Breast epithelium (tissue), 4 donors: ENCODE measurements around the gene BACH2. TPM values are rescaled to one million over a fixed set of nuclear protein-coding genes. Genes with fewer than 3 reads are reported as not detected.

Experiments
- DNase-seq, 2 donors: peaks; one replicate each; pipeline ENCODE4 v3.0.0-alpha.2; 2019; ENCODE audit warnings: low spot score in 2 of 2
- H3K27ac ChIP-seq, 2 donors: fragments of 200-600 bp; sonication (generic) in 1 of 2; one replicate each; pipeline ENCODE4 v1.5.1; 2016 to 2019; ENCODE audit warnings: mild to moderate bottlenecking in 1 of 2
- H3K27me3 ChIP-seq, 2 donors: fragments of 200-600 bp; sonication (generic) in 1 of 2; one replicate each; pipeline versions ENCODE4 v1.5.1 to v1.6.0; 2017 to 2019; ENCODE audit warnings: control low read depth in 1 of 2, mild to moderate bottlenecking in 1 of 2
- H3K36me3 ChIP-seq: fragments of 200-600 bp; one replicate; pipeline ENCODE4 v1.5.1; 2019
- H3K4me1 ChIP-seq, 2 donors: fragments of 200-600 bp; sonication (generic); one replicate each; pipeline ENCODE4 v1.5.1; 2016 to 2019; ENCODE audit warnings: control low read depth in 1 of 2
- H3K4me3 ChIP-seq, 3 donors: fragments of 200-600 bp; sonication (generic); 1 replicate in 2 of 3; 2 replicates in 1 of 3; pipeline ENCODE4 v1.5.1; 2016 to 2019; ENCODE audit warnings: mild to moderate bottlenecking in 3 of 3, moderate library complexity in 2 of 3
- H3K9me3 ChIP-seq, 2 donors: fragments of 200-600 bp; sonication (generic) in 1 of 2; one replicate each; pipeline ENCODE4 v1.5.1; 2016 to 2019; ENCODE audit warnings: control low read depth in 1 of 2
- POLR2A ChIP-seq: fragments of 450-650 bp; IDR thresholded peaks from one replicate; pipeline ENCODE4 v1.6.1; 2016; ENCODE audit warnings: antibody characterized with exemption, mild to moderate bottlenecking, moderate library complexity
- POLR2AphosphoS5 ChIP-seq, 3 donors: sonication (generic); formaldehyde crosslinking; IDR thresholded peaks; one replicate each; pipeline ENCODE4 v1.6.1; 2017; ENCODE audit warnings: antibody characterized with exemption in 3 of 3
- intact Hi-C: fragments of 100-400 bp; cut with DNase I; formaldehyde crosslinking; loops from one replicate; pipeline ENCODE4 v1.15.1; 2023; ENCODE audit warnings: low total_unique reads
- total RNA-seq, 3 donors: library from RNA; depleted of rRNA; stranded (reverse); fragments of >200 nt; gene quantifications; one replicate each; pipeline ENCODE4 v1.1.0, GENCODE V29; 2016
- TF ChIP-seq, protein P1 (sequence below), 3 donors: fragments of 450-650 bp; IDR thresholded peaks; one replicate each; pipeline ENCODE4 v1.5.1; 2016 to 2017; ENCODE audit warnings: antibody characterized with exemption in 3 of 3, mild to moderate bottlenecking in 3 of 3, moderate library complexity in 3 of 3

The BACH2 gene
- total RNA-seq, 3 donors from 2014 or later, result 6.2 to 13.8 (median 7.0) TPM

- no peaks in the 10 kb centered on the region for H3K36me3 ChIP-seq
- H3K27ac ChIP-seq, result no peak overlapping the region
- TF ChIP-seq, protein P1, sequence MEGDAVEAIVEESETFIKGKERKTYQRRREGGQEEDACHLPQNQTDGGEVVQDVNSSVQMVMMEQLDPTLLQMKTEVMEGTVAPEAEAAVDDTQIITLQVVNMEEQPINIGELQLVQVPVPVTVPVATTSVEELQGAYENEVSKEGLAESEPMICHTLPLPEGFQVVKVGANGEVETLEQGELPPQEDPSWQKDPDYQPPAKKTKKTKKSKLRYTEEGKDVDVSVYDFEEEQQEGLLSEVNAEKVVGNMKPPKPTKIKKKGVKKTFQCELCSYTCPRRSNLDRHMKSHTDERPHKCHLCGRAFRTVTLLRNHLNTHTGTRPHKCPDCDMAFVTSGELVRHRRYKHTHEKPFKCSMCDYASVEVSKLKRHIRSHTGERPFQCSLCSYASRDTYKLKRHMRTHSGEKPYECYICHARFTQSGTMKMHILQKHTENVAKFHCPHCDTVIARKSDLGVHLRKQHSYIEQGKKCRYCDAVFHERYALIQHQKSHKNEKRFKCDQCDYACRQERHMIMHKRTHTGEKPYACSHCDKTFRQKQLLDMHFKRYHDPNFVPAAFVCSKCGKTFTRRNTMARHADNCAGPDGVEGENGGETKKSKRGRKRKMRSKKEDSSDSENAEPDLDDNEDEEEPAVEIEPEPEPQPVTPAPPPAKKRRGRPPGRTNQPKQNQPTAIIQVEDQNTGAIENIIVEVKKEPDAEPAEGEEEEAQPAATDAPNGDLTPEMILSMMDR (IDR thresholded peaks at IDR 0.05), result no peak
- TF ChIP-seq POLR2A, result no peak
- no peak for TF ChIP-seq POLR2AphosphoS5 (IDR thresholded peaks at IDR 0.05)
- H3K4me3 ChIP-seq, result no peak overlapping the region
- no peaks in the 10 kb centered on the region for H3K9me3 ChIP-seq
- intact Hi-C loops, result no loop called here
- DNase-seq, result no peak
- no peaks in the 10 kb centered on the region for H3K4me1 ChIP-seq
- no peaks in the 10 kb centered on the region for H3K27me3 ChIP-seq
These were observed 112.0 kb downstream of the BACH2 start for GRCh38 chr6:90184334-90185298.

DNA sequence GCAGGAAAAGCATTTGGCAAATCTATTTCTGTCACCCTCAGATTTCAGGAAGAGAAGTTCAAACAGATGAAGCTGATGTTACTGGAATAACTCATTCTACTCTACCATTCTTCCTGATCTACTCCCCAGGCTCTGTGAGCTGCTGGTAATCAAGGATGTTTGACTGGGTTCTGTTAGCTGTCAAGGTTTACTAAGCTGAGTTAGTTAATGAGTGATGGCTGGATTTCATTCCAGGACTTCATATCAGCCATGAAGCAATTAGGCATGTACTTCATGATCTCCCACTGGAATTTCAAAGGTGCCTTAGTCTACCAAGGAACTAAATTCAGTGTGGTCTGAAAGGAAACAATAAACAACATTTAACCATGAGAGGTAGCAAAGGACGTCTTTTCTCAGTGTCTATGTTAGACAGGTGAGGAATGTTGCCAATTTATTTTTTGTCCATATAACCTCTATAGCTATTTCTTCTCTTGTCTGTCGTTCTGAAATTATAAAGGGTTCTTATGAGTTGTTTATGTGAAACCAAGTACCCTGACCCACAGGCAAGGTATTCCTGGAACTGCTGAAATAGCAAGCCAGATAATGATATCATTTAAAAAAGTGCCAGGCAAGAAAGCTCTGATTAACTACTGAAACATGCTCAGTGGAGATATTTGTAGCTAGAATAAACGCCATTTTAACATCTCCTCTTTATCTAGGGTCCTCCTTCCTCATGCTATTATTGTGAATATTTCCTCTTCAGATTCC is 112.9 kb downstream of the BACH2 start:
- H3K27ac ChIP-seq, result no peak overlapping the region

GRCh38 chr6:90180526-90180925 is 116.1 kb downstream of the BACH2 start:
- no peak overlapping the region for H3K27ac ChIP-seq
- intact Hi-C loops, result no loop called here
- no peak for DNase-seq
- H3K27me3 ChIP-seq, result no peaks in the 10 kb centered on the region
- TF ChIP-seq POLR2AphosphoS5 (IDR thresholded peaks at IDR 0.05) (no peak), POLR2A (no peak)
- TF ChIP-seq, protein P1 (IDR thresholded peaks at IDR 0.05), result no peak
- no peak overlapping the region for H3K4me3 ChIP-seq
- H3K9me3 ChIP-seq, result no peaks in the 10 kb centered on the region
- no peaks in the 10 kb centered on the region for H3K4me1 ChIP-seq
- no peaks in the 10 kb centered on the region for H3K36me3 ChIP-seq

More for the DNA sequence above, 112.9 kb downstream of the BACH2 start:
- Histone ChIP-seq H3K4me1 (no peaks in the 10 kb centered on the region), H3K27me3 (no peaks in the 10 kb centered on the region), H3K4me3 (no peak overlapping the region), H3K36me3 (no peaks in the 10 kb centered on the region), H3K9me3 (no peaks in the 10 kb centered on the region)
- intact Hi-C loops, result no loop called here
- TF ChIP-seq POLR2A, result no peak
- TF ChIP-seq, protein P1 (IDR thresholded peaks at IDR 0.05), result no peak
- TF ChIP-seq POLR2AphosphoS5 (IDR thresholded peaks at IDR 0.05), result no peak
- no peak for DNase-seq

DNA sequence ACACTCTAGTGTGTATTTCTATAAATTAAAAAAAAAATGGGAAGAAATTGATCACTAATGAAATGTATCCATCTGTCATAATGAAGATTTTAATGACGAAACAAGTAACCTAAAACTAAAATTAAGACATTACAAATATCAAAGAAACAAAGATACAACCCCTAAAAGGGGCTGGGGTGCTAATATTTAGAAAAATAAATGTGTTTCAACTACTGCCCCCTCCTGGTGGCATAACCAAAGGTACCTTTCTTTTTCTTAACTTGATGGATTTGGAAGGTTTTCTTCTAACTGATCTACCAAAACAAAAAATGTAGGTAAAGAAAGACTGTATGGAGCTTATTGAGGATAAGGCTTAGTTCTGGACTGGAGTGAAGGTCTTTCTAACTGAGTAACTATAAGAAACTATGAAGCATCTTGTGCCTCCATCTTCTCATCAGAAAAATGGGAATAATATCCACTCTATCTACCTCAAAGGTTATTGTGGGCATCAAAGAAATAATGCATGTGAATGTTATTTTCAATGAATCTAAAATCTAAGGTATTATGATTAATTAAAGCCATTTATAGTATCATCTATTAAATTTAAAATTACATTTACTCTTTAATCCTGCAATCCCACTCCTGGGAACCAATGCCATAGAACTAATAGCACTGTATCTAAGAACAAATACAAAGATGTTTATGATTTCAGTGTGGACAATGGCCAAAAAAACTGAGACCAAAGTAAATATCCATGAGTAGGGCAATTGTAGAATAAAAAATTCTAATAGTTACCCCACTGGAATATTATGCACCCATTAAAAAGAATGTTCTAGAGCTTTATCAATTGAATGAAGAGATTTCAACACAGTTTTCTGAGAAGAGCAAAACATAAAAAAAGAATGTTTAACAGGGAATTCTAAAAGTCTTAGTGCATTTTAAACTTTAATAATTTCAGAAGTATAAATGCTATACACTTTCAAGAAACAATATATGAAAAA is 117.2 kb downstream of the BACH2 start:
- no peak overlapping the region for H3K4me3 ChIP-seq
- no peaks in the 10 kb centered on the region for H3K9me3 ChIP-seq
- no peak overlapping the region for H3K27ac ChIP-seq
- H3K36me3 ChIP-seq, result no peaks in the 10 kb centered on the region
- H3K27me3 ChIP-seq, result no peaks in the 10 kb centered on the region
- no peaks in the 10 kb centered on the region for H3K4me1 ChIP-seq
- no peak for DNase-seq
- TF ChIP-seq POLR2A, result no peak
- no peak for TF ChIP-seq POLR2AphosphoS5 (IDR thresholded peaks at IDR 0.05)
- TF ChIP-seq, protein P1 (IDR thresholded peaks at IDR 0.05), result no peak
- intact Hi-C loops, result no loop called here
